ENCODE measurements around the gene BDKRB2.

BDKRB2 gene

DNA sequence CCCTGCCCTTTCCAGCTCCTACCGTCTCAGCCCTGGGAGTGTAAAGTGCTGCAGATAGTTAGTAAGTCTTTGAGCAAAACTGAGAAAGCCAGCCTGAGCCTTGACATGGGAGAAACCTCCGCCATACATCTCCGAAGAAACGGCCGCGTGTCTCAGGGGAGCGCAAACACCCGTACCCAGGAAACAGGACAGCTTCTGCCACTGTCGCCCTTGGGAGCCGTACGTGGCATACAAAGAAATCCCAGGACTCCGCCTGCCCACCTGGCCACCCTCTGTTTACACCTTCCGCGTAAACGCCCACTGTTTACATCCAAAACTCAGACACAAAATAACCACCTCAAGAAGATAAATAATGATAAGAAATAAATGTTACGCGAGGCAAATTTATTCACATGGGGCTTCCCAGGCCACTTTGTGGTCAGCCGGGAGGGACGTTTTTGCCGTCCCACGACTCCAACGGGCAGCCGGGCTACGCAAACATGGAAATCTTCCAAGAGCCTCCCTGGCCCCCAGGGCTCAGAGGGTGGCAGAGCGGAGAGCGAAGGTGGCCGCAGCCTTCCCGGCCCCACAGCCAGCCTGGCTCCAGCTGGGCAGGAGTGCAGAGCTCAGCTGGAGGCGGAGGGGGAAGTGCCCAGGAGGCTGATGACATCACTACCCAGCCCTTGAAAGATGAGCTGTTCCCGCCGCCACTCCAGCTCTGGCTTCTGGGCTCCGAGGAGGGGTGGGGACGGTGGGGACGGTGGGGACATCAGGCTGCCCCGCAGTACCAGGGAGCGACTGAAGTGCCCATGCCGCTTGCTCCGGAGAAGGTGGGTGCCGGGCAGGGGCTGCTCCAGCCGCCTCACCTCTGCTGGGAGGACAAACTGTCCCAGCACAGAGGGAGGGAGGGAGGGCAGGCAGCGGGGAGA, at the start of gene BDKRB2:
TSS of gene BDKRB2 (plus strand) at position 689 of the 908 bp plus-strand sequence. CDS start 32,269 bp downstream, outside the sequence.
- DNase-seq (ENCODE audit: low read depth in 2 of 2) = no peak

DNA sequence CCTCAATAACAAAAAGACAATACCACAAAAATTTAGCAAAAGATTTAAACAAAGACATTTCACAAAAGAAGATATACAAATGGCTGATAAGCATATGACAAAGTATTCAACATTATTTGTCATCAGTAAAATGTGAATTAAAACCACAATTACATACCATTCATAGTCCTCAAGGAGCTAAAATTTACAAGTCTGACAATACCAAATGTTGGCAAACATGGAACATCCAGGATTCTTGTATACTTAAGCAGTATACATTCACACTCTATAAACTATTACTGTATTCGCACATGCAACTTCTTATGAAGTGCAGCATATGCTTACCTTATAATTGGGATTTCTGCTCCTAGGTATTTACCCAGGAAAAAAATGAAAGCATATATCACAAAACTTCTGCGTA, 49.7 kb upstream of the BDKRB2 start:
- no peak for DNase-seq (ENCODE audit: low read depth in 2 of 2)

DNA sequence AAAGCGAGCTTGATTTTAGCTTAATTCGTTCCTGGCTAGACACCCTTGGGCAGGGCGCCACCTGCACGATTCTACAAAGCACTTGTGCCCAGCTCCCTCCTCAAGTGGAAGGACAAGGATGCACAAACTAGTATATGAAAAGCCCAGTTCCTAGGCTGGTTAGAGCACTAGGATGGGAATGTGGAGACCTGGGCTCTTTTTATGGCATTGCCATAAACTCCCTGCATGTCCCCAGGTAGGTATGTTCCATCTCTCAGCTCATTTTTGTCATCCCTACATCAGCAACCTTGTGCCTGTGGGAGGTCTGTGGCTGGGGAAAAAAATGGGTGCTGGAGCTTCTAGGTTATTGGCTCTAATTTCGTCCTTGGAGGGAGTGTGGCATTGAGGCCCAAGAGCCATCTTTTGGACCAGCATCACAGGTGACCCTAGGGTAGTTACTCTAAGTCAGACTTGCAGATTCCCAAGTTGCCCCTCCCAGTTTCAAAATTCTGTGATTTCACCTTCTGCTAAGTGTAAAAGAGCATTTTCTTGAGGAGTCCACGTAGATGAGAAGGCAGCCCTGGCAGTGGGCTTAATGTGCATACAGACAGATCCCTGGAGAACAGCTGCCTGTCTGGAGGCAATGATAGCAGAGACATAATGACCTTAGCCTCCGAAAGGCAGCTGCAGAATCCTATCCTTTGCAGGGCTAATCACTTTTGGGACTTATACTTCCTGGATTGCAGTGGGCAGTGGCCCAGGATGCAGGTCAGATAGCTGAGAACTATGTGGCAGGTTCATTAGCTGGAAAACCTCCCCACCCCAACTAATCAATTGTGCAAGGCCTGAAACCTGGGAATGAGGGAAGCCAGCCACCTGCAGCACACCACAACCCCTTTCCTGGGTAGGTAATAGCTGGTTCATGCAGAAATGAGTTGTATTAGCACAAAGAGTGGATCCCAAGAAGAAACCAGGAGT, 47.6 kb upstream of the BDKRB2 start:
- no peak for DNase-seq (ENCODE audit: low read depth in 2 of 2)

DNA sequence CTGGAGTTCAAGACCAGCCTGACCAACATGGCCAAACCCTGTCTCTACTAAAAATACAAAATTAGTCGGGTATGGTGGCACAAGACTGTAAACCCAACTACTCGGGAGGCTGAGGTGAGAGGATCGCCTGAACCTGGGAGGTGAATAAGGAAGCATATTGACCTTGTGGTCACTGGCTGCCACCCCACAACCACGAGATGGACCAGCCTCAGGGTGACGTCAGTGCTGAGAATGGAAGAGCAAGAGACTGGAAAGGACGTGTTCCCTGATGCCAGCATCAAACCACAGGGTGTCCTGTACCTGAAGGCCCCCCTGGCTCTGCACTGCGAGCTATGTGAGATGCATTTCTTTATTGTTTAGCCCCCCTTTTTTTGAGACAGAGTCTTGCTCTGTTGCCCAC, 45.9 kb upstream of the BDKRB2 start:
- no peak for DNase-seq (ENCODE audit: low read depth in 2 of 2)

DNA sequence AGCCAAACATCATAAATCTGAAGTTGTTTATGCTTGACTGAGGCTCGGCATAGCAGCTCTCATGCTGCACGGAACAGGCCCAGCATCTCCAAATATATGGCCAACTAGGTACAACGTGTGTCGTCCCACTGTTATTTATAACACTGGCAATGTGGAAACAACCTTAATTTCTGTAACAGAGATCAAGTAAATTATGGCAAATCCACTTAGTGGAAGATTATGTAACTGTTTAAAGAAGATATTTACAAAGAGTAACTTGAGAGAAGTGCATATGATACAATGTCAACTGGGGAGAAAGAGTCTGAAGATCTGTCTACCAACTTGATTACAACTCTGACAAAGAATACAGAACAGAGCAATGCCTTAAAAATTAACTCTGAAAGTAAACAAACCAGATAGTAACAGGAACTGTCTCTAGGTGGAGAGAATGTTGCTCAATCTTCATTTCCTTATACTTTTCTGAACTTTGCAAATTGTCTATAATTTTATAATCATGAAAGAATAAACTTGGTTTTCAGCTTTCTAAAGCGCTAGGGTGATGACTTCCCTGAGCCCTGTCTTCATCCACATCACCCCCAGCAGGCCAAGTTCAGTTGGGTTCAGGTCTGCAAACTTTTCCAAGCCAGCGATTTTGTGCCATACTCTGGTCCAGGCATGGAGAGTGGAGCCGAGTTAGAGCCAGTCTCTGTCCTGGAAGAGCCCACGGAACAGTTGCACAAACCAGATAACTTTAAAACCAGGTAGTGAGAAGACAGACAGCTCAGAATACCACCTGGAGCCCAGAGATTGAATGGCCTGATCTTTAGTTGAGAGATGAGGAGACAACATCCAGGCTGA, 44.3 kb upstream of the BDKRB2 start:
- DNase-seq (ENCODE audit: low read depth in 2 of 2) = no peak

DNA sequence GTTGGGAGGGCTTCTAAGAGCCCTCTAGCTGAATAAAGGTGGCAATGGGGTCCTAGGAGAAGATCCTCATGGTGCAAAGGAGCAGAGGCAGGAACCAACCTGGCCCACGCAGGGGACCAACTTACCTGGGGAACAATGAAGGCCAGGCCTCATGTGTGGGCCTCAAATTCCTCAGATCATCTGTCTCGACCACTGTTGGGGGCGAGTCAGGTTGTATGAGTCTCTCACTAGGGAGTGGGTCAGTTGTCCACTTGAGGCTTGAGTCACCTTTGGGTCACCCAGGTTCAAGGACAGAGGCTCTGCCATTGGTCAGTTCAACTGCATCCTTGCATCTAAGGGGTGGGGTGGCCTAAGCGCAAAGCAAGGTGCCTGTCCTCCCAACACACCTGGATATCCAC, 43.7 kb upstream of the BDKRB2 start:
- no peak for DNase-seq (ENCODE audit: low read depth in 2 of 2)

DNA sequence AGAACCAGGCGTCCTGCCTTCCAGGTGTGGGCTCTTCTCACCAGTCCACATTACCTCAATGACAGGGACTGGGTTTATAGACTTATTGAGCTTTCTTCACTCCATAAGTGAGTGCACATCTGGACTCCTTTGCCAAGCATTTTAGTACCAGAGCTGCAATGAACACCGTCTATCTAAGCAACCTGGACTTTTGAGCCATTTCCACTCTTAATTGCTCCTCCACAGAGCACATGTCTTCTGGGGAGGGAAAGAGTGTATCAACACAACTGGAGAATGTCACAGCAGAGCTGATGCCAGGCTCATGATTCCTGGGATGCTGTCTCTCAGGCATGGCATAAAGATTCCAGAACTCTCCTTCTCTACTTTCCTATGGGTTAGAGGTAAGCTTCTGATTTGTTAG, 43.0 kb upstream of the BDKRB2 start:
- DNase-seq (ENCODE audit: low read depth in 2 of 2) = no peak

DNA sequence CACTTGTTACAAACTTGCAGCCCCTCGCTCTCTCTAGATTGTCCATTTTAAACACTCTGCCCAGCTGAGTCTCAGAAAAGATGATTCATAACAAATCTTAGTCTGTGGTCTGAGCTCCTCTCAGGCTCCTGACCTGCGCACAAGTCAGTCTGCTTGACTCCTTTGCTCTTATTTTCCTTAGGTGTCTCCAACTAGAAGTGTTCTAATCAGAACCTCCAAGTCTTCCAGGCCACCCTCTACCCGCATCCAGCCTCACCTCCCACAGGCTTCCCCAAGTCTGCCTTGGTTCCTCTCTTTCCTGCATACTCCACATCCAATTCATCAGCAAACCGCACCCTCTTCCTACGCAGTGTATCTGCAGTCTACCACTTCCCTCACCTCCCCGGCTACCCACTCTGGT, 42.4 kb upstream of the BDKRB2 start:
- no peak for DNase-seq (ENCODE audit: low read depth in 2 of 2)

DNA sequence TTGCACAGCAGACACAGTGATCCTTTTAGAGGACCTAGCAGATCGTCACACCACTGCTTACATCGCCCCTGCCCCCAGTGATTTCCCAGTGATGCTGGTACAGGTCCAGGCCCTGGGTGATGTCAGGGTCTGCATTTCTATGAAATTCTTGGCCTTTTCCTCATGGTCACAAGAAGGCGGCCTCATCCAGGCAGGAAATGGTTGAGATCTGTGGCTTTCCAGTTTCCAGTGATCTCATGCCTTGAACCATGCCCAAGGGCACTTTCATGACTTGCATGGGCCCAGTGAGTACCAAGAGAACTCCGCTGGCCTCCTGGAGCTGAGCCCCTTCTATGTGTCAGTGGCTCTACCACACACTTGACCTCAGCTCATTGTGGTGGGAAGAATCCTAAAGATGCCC, 41.9 kb upstream of the BDKRB2 start:
- DNase-seq (ENCODE audit: low read depth in 2 of 2) = no peak

DNA sequence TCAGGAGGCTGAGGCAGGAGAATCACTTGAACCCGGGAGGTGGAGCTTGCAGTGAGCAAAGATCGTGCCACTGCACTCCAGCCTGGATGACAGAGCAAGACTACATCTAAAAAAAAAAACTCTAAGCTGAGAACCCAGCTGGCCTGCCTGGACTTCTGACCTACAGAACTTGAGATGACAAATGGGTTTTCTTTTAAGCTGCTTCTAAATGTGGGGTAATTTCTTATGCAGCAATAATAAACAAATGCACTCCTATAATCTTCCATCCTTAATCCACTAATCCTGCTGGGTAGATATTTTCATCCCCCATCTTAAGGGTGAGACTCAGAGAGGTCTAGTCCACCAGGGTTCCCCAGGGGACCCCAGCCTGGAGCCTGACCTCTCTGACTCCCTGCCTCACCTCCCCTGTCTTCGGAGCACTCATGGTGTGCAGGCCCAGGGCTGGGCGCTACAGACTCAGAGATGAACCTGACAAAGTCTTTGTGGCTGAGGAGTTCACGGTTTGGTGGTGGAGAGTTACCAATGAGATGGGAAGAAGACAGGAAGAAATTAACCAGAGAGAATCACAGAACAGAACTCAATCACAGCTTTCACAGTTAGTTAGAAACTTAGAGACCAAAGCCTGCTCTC, 39.7 kb upstream of the BDKRB2 start:
- no peak for DNase-seq (ENCODE audit: low read depth in 2 of 2)

DNA sequence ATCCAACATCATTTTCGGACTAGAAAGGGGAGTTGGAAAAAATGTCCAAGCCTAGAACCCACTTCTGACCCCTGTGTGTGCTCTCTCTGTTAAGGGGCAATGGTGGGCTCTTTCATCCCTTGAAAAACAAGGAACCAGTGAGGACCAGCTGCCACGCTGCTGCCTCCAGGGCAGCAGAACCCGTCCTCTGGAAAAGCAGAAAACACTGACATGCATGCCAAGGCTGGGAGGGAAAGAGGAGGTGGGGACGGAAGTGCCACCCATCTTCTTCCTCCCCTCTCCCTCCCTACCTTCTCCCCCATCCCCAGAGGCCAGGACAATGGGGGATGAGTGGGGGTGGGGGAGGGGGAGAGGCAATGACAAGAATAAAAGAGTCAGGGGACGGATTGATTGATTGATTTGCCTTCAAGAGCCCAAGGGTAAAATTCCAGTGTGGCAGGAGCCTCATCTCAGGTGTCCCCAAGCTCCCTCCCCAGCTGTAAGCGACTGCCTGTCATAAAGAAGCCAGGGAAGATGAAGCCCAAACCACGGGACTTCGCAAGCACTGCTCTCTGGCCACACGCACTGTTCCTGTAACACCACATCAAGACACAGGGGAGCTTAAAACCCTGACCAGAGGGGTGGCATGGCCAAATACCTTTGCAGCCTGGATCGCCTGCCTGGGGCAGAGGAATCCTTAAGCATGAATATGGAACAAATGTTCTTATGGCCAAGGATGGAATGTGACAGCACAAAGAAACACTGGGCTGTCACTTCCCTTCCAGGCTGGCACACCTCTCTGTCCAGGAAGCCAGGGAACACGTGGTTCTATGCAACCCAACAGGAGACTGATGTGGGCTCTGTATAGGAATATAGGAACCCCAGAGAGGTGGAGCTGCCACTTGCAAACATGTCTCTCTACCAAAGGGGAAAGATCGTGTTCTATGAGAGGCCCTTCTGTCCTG, 38.9 kb upstream of the BDKRB2 start:
- no peak for DNase-seq (ENCODE audit: low read depth in 2 of 2)

DNA sequence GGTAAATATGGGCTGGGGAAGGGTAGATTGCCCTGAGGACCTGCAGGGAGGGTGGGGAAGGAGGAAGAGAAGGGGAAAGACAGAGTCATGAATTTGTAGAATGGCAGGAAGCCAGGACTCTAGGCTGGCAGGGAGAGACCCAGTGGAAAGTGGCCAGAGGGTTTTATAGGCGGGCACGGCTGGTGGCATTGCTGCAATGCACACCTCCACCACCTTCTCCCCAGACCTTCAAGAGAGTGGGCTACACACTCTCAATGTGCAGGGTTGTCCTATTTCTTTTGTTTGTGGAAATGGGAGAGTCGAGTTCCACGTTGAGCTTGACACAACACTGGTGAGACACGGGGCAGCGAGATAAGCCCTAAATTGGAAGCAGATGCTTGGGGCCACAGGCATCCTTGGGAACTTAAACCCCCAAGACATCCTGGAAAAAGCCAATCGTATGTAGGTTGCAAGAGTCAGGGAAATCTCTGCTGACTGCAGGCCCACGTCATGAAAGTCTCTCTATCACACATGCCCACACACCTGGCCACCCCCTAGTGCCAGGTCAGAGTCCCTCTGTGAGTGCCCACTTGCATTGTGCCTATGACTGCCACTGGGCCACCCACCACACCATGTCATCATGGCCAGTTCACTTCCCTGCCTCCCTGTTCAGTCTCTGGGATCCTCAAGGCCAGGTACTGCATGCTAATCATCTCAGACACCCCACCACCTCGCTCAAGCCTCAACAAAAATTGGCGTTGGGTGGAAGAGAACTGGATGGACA, 38.0 kb upstream of the BDKRB2 start:
- DNase-seq (ENCODE audit: low read depth in 2 of 2) = no peak

DNA sequence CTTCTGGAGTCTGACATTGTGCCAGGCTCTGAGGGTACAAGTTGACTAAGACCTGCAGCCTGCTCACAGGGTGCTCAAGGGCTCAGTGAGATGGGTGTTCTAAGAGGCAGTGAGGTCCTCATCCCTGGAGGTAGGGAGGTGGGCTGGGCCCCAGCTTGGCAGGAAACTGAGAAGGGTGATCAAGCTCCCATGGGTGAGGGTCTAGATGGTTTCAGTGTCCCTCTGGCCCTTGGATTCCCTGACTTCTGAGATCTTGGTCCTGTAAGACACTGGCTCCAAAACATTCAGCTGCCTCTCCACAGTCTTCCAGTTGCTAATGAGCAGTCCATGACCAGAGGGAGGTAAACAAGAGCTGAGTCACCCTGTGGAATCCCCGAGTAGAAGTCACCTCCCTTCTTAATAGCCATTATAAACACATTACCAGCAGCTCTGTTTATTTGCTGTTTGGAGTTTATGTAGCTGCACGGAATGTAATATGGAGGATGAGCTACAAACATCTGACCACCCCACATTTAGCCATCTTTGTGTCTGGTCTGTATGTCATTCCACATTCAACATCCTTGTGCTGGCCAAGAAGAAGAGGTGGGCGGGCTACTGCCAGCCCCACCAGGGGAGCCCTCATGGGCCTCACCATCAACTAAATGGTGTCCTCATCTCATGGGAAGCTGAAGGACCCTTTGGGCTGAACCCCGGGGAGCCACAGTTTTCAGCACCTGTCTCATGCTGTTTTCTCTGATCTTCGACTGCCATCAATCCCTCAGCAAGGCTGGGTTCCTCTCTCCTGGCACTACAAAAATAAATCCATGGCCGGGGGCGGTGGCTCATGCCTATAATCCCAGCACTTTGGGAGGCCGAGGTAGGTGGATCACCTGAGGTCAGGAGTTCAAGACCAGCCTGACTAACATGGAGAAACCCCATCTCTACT, 37.2 kb upstream of the BDKRB2 start:
- no peak for DNase-seq (ENCODE audit: low read depth in 2 of 2)

DNA sequence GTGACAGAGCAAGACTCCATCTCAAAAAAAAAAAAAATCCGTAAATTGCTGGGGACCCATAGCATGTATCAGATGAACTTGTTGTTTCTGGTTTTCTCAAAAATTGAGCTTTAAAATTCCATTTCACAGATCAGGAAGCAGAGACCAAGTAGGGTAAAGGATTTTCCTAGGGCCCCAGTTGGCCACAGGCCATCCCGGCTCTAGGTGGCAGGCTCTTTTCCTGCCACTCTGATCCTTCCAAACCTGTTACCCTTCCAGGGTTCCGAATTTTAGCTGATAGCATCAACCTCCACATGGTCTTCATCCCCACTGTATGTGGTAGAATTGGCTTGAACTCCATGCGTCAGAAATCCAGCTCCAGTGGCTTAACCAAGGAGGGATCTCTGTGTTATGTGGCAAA, 36.1 kb upstream of the BDKRB2 start:
- DNase-seq (ENCODE audit: low read depth in 2 of 2) = no peak

DNA sequence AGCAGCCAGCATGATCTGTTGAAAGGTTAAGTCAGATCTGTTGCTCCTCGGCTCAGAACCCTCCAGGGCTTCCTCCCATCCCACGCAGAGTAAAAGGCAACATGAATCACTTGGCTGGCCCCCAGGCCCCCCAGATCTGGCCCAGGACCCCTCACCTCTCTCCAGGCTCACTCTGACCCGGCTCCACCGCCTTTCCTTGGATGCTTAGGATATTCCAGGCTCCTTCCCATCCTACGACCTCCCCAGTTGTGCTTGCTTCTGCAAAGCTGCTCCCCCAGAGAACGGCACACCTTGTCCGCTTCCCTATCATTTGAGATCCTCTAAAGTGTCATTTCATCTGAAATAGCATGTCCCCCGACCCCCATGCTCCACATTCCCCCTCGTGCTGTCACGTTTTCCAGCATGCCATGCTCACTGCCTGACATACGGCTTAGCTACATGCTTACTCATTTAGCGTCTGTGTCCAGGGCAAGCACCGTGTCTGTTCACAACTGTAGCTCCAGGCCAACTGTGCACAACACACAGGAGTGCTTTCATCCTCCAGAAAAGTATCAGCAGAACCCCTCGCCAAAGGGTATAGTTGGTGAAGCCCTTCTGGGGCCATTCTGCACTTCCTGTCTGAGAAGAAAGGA, 33.6 kb upstream of the BDKRB2 start:
- DNase-seq (ENCODE audit: low read depth in 2 of 2) = no peak

DNA sequence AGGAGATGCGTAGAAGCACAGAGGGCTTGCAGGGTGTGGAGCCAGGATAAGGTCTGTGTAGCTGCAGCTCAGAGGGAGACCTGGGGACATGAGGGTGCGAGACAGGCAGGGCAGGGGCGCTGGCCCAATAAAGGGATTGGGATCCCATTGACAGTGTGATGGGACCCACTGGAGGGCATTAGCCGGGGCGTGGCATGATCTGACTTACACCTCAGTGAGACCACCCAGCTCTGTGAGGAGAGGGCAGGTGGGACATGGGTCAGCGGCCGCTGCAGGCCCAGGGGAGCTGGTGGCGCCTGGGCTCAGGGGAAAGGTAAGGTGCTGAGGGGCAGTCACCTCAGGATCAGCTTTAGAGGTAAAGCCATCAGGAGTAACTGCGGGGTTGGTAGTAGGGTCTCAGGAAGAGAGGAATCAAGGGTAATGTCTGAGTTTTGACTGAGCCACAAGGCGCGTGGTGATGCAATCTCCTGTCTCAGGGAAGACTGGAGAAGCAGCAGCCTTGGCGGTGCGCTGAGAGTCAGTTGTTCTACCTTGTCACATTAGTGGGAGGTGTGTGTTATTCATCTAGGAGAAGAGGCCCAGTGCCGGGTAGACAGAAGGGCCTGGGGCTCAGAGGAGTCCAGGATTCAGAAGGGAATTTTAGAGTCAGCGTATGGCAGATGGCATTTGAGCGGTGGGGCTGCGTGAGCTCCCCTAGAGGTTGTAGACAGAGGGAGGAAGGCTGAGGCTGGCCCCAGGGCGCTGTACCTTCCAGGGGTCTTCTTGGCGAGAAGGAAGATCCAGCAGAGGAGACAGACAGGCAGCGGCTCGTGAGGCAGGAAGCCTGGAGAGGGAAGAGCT, 30.8 kb upstream of the BDKRB2 start:
- no peak for DNase-seq (ENCODE audit: low read depth in 2 of 2)

DNA sequence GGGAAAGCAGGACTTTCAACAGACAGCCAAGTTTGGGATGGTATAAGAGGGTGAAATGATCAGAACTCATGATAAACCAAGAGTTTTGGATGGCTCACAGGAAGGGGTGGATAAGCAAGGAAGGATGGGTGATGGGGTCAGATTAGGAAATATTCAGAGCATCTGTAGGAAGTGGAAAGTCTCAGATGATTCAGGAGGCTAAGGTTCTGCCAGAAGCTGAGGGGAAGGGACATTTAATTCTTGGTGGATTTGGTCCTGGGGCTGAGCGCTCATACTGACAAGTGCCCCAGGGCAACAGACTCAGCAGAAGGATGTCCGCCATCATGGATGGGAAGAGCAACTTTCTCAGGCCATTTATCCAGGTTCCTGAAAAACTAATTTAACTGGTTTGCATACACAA, 28.4 kb upstream of the BDKRB2 start:
- DNase-seq (ENCODE audit: low read depth in 2 of 2) = no peak

Measured in stimulated activated CD4-positive, alpha-beta T cell treated with anti-CD3 and anti-CD28 coated beads, Interleukin-1b, Interleukin-23, amount 100 ng/mL, for 4 hours (primary cell).